Astrocyte (in vitro differentiated cells and primary cell): Measurements from ENCODE around the gene CRYGN.

Source experiments
- CTCF ChIP-seq: IDR thresholded peaks from 2 replicates; pipeline ENCODE4 v1.5.1; 2011; ENCODE audit warnings: low read depth, mild to moderate bottlenecking, inconsistent platforms, low read length, moderate library complexity; ENCODE audit not compliant: insufficient read depth
- EZH2 ChIP-seq: IDR thresholded peaks from 2 replicates; pipeline ENCODE4 v1.6.1; 2012; ENCODE audit warnings: mild to moderate bottlenecking, low read length, inconsistent platforms; ENCODE audit not compliant: insufficient read depth

GRCh38 chr7:151437159-151437553, 2.8 kb downstream of the CRYGN start:
- TF ChIP-seq CTCF (no peak), EZH2 (no peak)
